GM18508 (cell line): ENCODE results near the gene ABCB11.
"Not testable (repeated sequence)": the region's sequence is repeated elsewhere in the genome, so short reads cannot be mapped to it uniquely, and the experiment has no call there.

ENCODE experiments used
- ATAC-seq: cut with Tn5 transposase; IDR thresholded peaks from one replicate; pipeline ENCODE4 v1.9.1; 2021; ENCODE audit warnings: moderate number of reproducible peaks; ENCODE audit not compliant: insufficient read depth, unreplicated experiment

The ABCB11 gene

DNA sequence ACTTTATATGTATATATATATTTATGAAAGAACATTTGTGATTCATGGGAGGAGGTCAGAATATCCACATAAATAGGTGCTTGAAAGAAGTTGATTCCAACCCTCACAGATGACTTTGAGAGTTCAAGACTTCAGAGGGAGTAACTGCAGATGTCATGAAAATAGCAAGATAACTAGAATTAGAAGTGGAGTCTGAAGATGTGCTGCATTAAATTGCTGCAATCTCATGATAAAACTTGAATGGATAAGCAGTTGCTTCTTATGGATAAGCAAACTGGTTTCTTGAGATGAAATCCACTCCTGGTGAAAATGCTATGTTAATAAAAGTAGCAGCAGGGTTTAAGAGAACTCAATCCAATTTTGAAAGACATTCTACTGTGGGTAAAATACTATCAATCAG is 89.8 kb downstream of the ABCB11 start:
- ATAC-seq, result no peak

DNA sequence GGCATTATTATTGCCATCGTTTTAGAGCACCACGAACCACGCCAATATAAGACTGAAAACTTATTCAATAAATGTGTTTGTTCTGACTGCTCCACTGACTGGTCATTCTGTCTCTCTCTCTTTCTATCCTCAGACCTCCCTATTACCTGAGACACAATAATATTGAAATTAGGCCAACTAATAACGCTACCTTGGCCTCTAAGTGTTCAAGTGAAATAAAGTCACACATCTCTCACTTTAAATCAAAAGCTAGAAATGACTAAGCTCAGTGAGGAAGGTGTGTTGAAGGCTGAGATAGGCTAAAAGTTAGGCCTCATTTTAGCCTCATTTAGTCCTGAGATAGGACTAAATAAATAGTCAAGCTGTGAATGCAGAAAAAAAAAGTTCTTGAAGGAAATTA is 91.2 kb downstream of the ABCB11 start:
- peak; percentile 77 for ATAC-seq

DNA sequence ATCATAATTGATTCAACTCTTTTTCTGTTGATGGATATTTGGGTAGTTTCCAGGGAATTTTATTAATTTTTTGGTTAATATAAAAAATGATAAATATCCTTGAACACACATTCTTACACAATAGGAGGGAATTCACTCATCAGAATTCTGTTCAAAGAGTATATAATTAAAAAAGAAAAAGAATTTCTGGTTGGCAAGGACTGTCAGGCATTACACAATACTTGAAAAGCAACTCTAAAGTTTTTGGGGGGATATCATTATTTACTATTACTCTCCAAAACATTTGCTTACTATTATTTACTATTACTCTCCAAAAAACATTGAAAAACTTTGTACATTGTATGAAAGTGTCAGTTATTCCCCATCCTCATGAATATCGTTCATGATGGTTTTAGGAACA is 92.1 kb downstream of the ABCB11 start:
- no peak for ATAC-seq

DNA sequence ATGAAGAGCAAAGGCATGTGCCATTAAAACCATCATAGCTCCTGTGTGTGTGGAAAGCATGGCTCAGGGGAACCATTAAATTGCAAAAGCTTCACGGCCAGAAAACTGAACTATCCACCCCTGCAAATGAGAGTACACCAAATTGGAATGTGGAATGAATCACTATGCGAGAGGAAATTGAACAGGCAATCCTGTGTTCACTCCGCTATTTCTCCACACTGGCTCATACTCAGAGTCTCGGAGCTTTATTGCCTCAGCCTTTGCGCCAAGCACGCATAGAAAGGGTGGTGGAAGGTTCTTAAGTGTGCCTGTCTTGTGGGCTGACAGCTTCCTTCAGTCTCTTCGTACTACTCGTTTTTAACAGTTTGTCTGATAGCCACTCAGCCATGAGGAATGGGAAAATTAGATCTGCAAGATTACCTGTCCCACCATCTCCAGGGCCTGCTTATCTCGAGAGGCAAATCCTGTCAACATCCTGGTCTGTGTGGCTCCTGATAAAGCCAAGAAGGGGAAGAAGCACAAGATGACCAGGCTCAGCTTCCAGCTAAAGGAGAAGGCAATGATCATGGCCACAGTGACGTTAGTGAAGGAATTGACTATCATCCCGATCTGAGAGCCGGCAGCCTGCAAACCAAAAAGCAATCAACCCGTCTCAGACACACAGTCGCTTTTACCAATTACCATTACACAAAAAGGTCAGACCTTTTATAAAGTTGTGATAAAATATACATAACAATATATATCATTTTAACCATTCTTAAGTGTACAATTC is 95.1 kb downstream of the ABCB11 start:
- ATAC-seq, result no peak

DNA sequence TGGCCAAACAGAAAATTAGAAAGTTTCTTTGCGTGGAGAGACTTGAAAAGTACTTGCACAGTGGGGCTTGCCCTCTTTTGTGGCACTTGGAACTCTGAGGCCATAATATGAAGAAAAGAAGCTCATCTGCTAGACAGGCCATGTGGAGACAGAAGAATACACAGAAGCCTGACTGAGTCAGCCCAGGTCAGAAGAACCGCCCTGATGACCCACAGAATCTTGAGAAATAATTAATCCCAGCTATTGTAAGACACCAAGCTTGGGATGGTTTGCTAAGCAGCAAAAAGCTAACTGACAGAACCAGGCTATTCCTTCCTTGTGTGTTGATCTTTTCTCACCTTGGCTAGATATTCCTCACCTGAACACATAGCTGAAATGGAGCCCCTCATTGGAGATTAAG is 96.3 kb downstream of the ABCB11 start:
- no peak for ATAC-seq

DNA sequence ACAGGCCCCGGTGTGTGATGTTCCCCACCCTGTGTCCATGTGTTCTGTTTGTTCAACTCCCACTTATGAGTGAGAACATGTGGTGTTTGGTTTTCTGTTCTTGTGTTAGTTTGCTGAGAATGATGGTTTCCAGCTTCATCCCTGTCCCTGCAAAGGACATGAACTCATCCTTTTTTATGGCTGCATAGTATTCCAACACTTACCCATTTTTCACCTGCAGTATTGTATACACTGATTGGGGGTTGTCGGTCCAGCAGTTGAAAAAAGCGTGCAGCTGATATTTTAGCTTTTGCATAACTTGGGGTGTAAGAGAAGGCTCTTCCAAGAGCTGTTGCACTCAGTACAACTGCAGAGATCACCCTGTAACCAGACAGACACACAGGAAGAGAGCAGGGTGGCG is 99.0 kb downstream of the ABCB11 start:
- not testable (repeated sequence) for ATAC-seq

DNA sequence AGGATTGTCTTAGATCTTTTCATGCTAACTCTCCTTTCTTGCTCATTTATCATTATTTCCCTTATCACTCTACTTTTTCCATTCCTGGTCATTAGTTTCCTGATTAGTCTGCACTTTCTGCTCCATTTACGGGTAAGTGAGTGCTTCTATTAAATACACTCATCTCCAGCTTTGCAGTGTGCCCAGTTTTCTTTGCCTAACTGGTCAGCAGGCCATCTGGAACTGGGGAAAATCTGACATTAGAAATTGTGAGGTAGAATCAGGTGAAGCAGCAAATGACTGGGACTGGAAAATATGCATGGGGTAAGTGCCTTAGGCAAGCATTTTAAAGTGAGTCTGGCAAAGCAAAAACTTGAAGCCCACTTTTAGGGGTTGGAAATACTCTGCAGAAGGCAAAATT is 100.9 kb downstream of the ABCB11 start:
- ATAC-seq, result no peak

DNA sequence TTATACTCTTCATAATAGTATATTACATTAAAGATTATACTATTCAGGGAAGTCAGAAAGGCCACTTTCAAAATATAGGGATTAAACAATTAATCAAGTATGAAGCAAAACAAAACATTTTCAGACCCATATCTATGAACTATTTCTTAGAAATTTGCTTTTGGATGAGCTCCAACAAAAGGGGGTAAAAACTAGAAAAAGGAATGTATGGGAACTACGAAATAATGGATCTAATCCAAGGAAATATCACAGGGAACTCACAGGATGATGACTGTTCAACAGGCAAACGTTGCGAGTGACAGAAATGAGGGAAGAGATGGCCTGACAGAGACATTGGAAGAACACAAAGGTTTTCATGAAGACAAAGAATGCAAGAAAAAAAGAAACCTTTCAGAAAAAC is 102.1 kb downstream of the ABCB11 start:
- no peak for ATAC-seq

DNA sequence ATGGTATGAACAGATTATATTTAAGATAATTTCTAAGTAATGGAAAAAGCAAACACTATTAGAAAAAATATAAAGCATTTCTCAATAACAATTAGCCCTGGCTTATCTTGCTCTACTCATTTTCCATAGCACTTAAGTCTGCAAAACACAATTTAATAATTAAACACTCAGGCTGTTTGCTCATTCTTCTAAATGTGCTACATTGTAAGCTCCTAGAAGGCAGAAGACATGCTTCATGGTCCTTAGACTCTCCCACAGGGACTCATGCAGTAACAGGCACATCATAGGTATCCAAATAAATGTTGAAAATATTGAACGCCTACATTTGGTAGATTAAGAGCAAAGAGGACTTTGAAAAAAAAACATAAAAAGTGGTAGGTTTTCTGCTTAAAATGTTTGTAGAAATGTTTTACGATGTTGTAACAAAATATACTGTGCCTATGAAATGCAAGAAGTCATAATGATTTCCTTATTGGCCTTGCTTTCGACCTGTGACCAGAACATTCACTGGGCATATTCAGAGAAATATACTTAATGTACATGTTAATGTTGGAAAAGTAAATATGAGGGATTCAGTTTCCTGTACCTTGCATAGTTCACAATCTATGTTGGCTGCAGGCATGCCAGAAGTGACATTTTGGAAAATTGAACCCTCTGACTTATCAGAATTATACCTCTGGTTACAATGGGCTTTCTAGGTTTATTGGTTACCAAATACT is 102.9 kb downstream of the ABCB11 start:
- ATAC-seq, result no peak

DNA sequence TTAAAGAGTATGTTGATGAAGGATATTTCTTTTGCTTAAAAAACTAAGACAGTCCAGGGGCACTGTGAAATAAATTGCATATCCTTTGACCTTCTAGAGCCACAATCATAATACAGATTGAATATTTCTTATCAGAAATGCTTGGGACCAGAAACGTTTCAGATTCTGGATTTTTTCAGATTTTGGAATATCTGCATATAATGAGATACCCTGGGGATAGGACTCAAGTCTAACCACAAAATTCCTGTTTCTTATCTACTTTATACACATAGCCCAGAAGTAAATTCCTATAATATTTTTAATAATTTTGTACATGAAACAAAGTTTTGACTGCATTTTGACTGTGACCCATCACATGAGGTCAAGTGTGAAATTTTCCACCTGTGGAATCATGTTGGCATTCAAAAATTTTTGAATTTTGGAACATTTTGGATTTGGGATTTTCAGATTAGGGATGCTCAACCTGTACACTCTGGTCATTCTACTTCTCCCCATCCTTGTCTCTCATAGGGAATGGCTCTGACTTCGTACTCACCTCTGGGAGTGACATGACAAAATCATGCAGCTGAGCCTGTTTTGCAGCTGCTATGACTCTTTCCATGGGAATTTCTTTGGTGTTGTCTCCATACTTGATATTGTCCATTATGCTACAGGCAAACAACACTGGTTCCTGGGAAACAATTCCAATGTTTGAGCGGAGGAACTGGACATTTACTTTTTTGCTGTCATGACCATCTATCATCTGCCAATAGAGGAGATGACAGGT is 104.3 kb downstream of the ABCB11 start:
- no peak for ATAC-seq

DNA sequence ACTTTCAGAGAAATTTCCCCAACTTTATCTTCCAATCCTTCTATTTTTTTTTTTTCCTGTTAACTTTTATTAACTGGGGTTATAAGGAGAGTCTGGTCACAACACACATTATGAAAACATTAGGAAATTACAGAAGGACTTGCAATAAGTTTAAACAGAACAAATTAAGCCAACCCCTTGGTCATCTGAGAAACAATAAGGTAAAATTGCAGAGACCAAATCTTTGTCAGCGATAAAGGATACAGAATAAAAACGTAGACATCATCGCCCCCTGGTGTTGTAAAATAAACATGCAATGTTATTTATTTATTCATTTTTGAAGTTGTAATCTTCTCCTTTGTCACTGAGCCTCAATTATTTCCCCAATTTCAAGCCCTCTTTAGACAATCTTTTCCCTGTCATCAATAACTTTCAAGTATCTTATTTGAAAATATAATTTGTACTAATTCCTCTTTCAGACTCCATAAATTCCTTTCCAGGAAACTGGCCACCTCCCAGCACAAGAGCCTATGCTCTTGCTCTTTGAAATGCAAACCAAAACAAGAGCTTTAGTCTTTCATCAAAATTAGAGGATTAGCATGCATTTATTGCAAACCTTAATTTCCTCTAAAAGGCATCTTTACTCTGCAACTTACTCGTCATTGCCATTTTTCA is 110.5 kb downstream of the ABCB11 start:
- ATAC-seq, result no peak

DNA sequence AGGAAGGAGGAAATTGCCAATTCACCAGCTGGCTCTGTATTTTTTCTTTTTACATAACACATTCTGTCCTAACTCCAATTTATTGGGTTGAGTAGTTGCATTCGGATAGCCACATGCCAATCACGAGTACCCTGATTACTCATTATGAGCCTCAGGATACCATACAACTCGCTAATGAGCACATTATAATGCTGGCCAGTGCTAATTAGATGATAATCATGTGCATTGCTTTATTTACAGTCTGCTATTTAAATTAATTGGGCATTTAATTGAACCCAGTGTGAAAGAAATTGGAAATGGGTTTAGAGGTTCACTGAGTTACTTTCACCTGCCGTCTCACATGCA is 114.8 kb downstream of the ABCB11 start:
- ATAC-seq, result no peak

DNA sequence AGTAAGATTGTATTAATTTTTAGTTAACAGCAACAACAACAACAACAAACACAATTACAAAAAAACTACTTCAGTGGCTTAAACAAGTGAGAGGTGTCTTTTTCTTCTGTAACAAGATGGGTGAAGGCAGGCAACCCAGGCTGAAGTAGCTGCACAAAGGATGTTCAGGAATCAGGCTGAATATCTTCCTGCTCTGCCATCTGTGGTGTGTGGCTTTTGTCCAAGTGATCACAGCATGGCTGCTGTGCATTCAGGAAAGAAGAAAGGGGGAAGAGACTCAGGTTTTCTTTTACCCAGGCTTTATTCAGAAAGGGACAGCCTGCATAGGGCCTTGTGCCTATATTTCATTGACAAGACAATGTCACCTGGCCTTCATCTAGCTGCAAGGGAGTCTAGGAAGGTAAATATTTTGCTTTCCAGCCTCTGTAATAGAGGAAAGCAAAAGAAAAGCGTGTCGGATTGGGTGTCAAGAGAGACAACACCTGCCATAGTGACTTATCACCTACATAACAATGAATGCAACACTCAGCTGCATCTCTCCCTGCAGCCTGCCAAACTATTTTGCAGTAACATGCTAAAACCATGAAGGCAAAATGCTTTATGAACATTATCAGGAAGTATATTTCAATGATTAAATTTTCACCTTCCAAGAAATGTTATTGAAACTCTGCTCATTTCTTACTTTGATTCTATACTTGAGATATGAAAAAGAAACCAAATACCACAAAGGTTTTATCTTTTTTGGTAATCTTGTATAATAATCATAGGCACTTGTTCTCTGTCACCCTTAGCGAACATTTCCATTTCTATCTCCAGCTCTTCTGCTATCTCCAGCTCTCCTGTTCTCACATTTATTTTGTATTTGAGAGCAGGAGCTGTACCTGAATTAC is 115.4 kb downstream of the ABCB11 start:
- no peak for ATAC-seq

DNA sequence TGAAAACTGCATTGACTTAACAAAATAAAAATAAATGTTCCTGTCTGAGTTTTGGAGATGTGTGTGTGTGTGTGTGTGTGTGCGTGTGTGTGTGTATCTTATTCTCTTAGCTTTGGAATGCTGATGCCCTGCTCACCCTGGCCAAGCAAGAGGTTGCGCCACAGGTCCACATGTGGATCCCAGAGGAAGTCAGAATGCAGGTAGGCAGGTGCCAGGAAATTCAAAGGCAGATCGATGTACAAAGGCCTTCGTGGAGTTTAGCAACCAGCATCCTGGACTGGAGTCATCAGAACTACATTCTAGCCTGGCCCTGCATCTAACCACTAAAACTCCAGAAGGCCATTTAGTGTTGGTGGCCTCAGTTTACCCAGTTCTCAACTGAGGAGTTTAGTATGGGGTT is 117.6 kb downstream of the ABCB11 start:
- ATAC-seq, result no peak

DNA sequence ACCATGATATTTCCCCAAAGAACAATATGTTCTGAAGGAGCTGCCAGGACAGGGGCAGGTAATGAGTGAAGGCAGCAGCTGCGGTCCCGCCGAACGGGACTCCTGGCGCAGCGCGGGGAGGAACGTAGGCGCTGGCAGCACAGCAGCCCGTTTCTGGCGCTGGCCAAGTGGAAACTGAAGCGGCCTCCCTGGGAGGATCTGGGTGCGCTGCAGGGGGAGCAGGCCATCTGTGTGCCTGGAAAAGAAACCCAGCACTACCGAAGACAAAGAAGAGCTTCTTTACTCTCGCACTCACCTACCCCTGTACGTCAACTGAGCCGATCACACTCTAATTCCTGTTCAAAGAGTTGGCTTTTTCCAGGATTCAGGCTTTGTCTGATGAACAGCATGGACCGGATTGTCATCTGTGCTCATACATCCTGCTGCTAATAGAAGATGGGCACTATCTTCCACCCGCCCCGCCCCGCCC is 118.2 kb downstream of the ABCB11 start:
- ATAC-seq, result no peak

DNA sequence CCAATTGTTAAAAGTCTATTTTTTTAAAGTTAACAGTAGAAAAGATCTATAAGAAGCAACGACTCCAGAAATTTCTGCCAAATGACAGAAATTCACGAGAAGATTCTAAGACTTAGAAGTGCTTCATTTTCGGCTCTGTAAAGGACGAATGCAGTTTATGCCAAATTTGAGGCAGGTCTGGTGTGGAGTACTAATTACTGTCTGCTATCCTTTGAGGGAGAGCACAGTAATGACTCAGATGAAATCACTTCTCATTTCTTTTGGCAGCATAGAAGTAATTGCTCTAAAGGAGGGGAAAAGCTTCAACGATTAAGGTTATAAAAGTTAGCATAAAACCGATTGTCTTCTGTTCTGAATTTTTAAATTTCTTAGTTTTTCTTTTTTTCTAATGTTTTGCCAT is 118.7 kb downstream of the ABCB11 start:
- ATAC-seq, result no peak

DNA sequence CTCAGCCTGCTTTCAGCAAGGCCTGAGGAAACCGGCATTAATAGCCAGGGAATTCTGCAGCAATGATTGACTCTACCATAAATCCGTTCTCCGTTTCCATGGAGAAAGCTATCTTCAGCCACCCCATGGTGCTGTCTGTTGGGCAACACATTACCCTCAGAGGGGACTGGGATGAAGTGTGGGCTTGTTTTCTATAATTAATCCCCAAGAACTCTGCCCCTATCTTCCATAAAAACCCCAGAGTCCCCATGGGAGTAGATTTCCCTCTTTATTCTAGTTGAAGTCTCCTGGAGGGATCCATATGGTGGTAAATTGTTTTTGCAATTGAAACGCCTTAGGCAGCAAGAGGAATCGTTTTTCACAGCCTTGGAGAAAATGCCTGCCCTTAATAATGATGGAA is 120.8 kb downstream of the ABCB11 start:
- ATAC-seq, result no peak

DNA sequence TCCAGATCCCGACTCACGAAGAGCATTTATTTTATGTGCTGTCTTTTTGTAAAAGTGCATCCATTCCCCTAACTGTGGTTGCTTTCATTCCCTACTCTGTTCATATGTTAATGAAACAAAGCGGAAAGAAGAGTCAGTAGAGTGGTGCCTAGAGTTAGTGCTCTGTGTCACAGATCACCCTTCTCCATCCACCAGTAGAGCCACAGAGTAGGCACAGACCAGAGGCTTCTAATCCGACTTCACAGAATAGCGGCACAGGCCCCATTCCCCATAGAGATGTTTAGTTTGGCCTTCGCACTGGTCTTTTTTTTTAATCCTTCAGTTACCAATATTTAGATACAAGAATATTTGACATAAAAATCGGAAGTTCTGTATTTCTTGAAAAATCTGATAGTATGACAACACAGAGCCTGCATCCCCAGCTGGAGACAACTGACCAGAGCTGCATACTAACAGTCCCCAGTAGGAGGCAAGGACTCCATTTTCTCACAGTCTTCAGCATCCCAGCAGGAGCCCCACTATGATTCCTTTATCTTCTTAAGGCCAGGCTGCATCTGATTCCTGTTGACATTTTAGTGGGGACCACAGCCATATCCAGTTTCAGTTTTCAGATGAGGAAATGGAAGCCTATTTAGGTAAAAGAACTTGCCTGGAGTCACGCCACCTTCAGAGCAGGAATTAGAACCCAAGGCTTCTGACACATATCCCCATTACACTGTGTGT is 123.0 kb downstream of the ABCB11 start:
- no peak for ATAC-seq

DNA sequence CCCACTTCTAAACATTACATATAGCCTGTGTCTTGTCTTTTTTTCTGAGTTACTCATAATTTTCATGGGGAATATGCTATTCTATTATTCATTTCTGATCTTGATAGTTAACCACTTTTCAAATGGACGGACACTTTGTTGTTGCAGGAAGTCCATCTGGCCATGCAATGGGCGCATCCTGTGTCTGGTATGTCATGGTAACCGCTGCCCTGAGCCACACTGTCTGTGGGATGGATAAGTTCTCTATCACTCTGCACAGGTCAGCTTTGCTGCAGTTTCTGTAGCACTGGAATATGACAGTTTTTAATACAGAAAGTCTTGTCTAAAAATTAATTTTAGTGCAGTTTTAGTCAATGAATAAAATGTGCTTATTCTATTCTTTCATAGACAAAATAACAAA is 126.8 kb downstream of the ABCB11 start:
- no peak for ATAC-seq
